DMS53 treated with DMSO at 0.1 percent for 48 hours (cell line): ENCODE data around the gene ITGA3.
A peak's percentile ranks its signal among the peaks of the same experiment; 100 is the strongest.

Experiments used
- DNase-seq: peaks from one replicate; lab custom pipeline; 2025; ENCODE audit not compliant: unreplicated experiment; lab: John Stamatoyannopoulos, UW

Gene ITGA3

GRCh38 chr17:50066995-50067394, 11.1 kb downstream of the ITGA3 start:
- no peak for DNase-seq

- no peak for DNase-seq
Measured at GRCh38 chr17:50067996-50068395, 12.1 kb downstream of the ITGA3 start.

DNA sequence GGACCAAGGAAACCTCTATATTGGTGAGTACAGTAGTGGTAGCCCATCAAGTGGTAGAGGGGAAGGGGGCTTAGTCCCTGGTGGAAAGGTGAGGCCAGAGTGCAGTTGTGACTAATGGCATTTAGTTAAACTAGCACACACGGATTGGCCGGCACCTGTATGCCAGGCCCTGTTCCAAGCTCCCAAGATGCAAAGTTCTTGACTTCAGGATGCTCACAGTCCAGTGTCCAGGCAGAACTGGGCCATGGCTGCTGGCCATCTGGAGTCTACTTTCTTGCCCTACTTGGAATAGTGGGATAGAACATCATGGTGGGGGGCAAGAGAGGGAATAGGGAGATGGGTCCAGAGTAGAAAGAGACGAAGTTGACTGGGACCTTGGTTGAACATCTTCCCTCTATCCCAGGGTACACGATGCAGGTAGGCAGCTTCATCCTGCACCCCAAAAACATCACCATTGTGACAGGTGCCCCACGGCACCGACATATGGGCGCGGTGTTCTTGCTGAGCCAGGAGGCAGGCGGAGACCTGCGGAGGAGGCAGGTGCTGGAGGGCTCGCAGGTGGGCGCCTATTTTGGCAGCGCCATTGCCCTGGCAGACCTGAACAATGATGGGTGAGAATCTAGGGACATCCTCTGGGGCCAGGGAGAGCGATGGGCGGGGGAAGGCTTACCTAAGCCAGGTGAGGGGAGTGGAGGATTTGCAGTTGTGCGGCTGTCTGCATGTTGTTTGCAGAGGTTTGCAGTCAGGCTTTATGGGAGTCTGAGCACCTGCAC, 15.2 kb downstream of the ITGA3 start:
- no peak for DNase-seq

- no peak for DNase-seq
Measured at GRCh38 chr17:50071692-50072091, 15.8 kb downstream of the ITGA3 start.

- DNase-seq = no peak
Measured at GRCh38 chr17:50072130-50072529, 16.2 kb downstream of the ITGA3 start.

- no peak for DNase-seq
Measured at GRCh38 chr17:50072925-50073324, 17.0 kb downstream of the ITGA3 start.

DNA sequence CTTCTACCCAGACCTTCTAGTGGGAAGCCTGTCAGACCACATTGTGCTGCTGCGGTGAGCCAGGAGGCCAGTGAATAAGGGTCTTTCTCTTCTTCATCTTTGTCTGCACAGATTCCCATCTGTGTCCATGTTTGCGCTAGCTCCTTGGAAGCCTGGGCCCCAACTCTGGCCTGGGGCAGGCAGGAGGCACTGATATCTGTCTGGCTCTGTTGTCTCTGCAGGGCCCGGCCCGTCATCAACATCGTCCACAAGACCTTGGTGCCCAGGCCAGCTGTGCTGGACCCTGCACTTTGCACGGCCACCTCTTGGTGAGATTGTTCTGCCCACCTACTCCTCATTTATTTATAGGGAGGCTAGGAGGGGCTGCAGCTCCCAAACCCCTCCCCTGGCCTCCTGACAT, 18.3 kb downstream of the ITGA3 start:
- DNase-seq = no peak

- no peak for DNase-seq
Measured at GRCh38 chr17:50075446-50076032, 19.6 kb downstream of the ITGA3 start.

- no peak for DNase-seq
Measured at GRCh38 chr17:50076221-50076590, 20.3 kb downstream of the ITGA3 start.

GRCh38 chr17:50076591-50077235, 20.8 kb downstream of the ITGA3 start:
- no peak for DNase-seq

DNA sequence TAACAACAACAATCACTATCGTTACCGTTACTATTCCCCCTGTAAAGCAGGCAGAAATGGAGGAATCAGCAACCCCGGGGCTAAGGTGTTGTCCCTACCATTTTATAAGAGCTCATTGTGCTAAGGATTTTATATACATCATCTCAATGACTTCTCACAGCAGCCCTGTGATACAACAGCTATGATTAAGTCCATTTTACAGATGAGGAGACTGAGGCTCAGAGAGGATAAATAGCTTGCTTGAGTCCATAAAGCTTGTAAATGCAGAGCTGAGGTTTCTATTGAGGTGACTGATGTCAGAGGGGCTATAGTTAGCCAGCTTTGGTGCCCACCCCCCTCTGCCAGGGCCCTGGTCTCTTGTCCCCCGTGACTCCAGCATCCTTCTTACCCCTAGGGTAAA, 22.5 kb downstream of the ITGA3 start:
- no peak for DNase-seq

- no peak for DNase-seq
Measured at GRCh38 chr17:50079334-50080095, 23.6 kb downstream of the ITGA3 start.

GRCh38 chr17:50080096-50080480, 24.2 kb downstream of the ITGA3 start:
- DNase-seq = no peak

GRCh38 chr17:50080827-50081226, 24.9 kb downstream of the ITGA3 start:
- no peak for DNase-seq

DNA sequence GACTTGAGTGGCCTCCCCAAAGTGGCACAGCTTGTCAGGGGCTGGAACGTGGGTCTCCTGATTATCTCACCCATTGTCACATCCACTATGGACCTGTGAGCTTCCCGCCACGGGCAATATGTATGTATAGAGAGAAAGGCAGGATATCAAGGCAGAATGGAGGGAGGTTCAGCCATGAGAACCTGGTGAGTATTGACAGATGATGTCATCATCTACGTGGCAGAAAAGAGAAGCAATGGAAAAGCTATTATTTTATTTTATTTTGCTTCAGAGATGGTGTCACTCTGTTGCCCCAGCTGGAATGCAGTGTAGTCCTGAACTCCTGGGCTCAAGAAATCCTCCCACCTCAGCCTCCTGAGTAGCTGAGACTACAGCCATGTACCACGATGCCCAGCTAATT, 25.8 kb downstream of the ITGA3 start:
- no peak for DNase-seq

DNA sequence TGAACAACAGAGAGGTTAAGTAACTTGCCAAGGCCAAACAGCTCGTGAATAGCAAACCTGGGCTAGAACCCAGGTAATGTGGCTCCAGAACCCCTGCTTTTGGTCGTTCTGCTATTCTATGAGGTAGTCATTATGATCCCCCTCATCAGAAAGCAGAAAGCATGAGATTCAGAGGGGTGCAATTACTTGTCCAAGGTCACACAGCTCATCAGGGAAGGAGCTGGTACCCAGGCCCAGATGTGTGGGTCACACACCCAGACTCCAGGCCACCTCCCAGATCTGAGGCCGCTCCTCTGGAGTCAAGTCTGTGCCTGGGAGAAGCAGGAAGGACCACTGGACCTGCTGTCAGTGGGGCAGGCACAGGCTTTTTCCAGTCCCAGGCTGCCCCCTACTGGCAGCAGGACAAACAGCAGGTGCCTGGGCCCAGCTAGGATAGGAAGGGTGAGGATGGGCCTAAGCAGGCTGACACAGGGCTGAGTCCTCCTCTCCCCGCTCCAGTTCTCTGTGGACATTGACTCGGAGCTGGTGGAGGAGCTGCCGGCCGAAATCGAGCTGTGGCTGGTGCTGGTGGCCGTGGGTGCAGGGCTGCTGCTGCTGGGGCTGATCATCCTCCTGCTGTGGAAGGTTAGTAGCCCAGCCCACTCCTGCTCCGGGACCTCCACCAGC, 31.5 kb downstream of the ITGA3 start:
- peak; percentile 61 for DNase-seq

DNA sequence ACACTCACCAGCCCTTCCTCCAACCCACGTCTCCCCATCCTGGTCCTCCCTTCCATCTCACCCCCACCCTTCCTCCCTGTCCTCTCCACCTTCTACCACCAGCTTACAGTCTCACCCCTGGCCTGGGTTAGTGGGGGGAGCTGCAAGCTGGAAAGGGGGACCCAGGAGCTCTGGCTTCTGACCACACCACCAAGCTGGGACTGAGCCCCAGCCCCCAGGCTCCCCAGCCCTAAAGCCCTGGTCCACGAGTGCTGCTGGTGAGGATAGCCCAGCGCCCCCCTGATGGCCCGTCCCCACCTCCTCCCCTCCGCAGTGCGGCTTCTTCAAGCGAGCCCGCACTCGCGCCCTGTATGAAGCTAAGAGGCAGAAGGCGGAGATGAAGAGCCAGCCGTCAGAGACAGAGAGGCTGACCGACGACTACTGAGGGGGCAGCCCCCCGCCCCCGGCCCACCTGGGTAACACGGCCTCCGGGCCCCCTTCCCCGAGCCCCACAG, 32.0 kb downstream of the ITGA3 start:
- DNase-seq = no peak

DNA sequence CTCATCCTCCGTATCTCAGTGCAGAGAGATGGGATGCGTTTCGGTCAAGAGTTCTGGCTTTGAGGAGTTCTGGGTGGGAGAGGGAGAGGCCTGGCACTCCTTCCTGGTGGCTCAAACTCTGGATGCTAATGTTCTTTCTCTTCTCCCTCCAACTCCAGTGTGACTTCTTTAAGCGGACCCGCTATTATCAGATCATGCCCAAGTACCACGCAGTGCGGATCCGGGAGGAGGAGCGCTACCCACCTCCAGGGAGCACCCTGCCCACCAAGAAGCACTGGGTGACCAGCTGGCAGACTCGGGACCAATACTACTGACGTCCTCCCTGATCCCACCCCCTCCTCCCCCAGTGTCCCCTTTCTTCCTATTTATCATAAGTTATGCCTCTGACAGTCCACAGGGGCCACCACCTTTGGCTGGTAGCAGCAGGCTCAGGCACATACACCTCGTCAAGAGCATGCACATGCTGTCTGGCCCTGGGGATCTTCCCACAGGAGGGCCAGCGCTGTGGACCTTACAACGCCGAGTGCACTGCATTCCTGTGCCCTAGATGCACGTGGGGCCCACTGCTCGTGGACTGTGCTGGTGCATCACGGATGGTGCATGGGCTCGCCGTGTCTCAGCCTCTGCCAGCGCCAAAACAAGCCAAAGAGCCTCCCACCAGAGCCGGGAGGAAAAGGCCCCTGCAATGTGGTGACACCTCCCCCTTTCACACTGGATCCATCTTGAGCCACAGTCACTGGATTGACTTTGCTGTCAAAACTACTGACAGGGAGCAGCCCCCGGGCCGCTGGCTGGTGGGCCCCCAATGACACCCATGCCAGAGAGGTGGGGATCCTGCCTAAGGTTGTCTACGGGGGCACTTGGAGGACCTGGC, 33.3 kb downstream of the ITGA3 start:
- DNase-seq = no peak

GRCh38 chr17:50090071-50090470, 34.2 kb downstream of the ITGA3 start:
- DNase-seq = no peak
